Fibroblast of mammary gland (primary cell): Measurements from ENCODE around the gene DENND6A.

Experiments used
- DNase-seq: peaks from one replicate; pipeline ENCODE4 v3.0.0-alpha.2; 2010; ENCODE audit warnings: low read depth
- H3K4me3 ChIP-seq: 2 replicates; pipeline ENCODE4 v1.5.1; 2011; ENCODE audit warnings: low read depth, mild to moderate bottlenecking, low read length, moderate library complexity; ENCODE audit not compliant: control insufficient read depth
- TF ChIP-seq, protein P1 (sequence below): conservative IDR thresholded peaks from 2 replicates; pipeline ENCODE4 v1.5.1; 2011; ENCODE audit warnings: low read depth, low read length, inconsistent platforms; ENCODE audit not compliant: control insufficient read depth, insufficient read depth

DENND6A gene

GRCh38 chr3:57670543-57670942 is 22.3 kb downstream of the DENND6A start:
- no peak for DNase-seq
- TF ChIP-seq, protein P1, sequence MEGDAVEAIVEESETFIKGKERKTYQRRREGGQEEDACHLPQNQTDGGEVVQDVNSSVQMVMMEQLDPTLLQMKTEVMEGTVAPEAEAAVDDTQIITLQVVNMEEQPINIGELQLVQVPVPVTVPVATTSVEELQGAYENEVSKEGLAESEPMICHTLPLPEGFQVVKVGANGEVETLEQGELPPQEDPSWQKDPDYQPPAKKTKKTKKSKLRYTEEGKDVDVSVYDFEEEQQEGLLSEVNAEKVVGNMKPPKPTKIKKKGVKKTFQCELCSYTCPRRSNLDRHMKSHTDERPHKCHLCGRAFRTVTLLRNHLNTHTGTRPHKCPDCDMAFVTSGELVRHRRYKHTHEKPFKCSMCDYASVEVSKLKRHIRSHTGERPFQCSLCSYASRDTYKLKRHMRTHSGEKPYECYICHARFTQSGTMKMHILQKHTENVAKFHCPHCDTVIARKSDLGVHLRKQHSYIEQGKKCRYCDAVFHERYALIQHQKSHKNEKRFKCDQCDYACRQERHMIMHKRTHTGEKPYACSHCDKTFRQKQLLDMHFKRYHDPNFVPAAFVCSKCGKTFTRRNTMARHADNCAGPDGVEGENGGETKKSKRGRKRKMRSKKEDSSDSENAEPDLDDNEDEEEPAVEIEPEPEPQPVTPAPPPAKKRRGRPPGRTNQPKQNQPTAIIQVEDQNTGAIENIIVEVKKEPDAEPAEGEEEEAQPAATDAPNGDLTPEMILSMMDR, result no peak
- no peak overlapping the region for H3K4me3 ChIP-seq

- TF ChIP-seq, protein P1, result no peak
- H3K4me3 ChIP-seq, result no peak overlapping the region
- DNase-seq, result no peak
Measured at GRCh38 chr3:57661404-57661803, 31.5 kb downstream of the DENND6A start.

DNA sequence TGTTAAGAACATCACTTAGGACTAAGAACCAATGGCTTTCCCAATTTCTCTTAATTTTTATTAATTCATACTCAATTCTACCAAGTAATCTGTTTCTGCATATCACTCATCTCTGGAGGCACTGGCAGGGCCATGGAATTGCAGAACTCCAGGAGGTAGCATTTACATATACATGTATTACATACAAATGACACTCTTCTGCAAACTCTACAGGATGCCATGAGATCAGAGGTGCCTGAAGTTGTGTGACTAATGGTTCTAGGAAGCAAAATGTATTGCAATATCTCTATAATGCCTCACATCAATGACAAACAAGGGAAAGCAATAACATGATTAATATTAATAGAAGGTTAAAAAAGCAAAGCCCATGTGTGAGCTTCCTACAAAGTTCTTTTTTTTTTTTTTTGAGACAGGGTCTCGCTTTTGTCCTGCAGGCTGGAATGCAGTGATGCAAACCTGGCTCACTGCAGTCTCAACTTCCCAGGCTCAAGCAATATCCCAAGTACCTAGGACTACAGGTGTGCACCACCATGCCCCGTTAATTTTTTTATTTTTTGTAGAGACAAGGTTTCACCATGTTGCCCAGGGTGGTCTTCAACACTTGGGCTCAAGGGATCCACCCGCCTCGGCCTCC is 33.0 kb downstream of the DENND6A start:
- DNase-seq, result peak; percentile 7
- H3K4me3 ChIP-seq, result no peak overlapping the region
- TF ChIP-seq, protein P1, result no peak

- H3K4me3 ChIP-seq, result no peak overlapping the region
- no peak for DNase-seq
- TF ChIP-seq, protein P1, result no peak
Measured at GRCh38 chr3:57659004-57659673, 33.7 kb downstream of the DENND6A start.

DNA sequence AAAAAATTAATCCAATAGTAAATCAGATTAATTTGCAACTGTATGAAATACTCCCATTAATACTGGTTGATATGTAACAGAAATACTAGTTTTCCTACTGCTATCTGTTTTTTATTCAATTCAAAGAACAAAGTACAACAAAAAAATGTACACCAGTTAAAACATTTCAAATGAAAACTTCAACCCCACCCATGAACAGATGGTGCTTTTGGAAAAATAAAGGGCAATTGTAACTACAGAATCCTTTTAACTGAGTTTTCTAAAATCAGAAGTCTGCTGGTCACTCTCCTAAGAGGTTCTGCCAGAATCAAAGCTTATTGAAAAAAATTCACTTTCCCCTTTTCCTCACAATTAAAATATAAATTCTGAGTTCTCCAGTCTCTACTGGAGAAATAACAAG is 34.3 kb downstream of the DENND6A start:
- TF ChIP-seq, protein P1, result no peak
- no peak for DNase-seq
- no peak overlapping the region for H3K4me3 ChIP-seq

DNA sequence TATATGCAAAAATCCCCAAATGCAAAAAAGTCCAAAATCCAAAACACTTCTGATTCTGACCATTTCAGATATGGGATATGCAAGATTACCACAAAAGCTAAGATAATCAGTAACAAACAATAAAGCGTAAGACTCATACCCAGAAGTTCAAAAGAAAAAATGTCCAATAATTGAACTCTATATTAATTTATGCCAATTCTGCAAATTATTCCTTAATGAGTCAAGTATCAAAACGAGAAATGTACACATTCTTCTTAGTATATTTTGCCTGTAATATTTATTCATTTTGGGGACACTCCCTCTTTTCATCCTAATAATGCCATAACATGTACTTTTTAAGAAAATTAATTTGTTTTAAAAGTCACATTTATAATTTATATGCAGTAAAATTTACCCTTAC is 37.1 kb downstream of the DENND6A start:
- H3K4me3 ChIP-seq, result no peak overlapping the region
- TF ChIP-seq, protein P1, result no peak
- DNase-seq, result no peak
